Upper lobe of right lung (tissue), 1 donor: ENCODE measurements around the gene RAB40C. TPM values are rescaled to one million over a fixed set of nuclear protein-coding genes. Genes with fewer than 3 reads are reported as not detected.

ENCODE experiments used
- ATAC-seq: fragments of 200-7000 bp; cut with Tn5 transposase; one replicate; pipeline ENCODE4 v1.9.1; 2020; ENCODE audit warnings: mild to moderate bottlenecking, moderate library complexity
- DNase-seq: peaks from one replicate; pipeline ENCODE4 v3.0.0-alpha.2; 2020
- H3K27ac ChIP-seq: fragments of 200-600 bp; one replicate; pipeline ENCODE4 v1.8.0; 2022
- H3K27me3 ChIP-seq: fragments of 200-600 bp; one replicate; pipeline ENCODE4 v1.8.0; 2022; ENCODE audit warnings: mild to moderate bottlenecking
- H3K36me3 ChIP-seq: fragments of 200-600 bp; one replicate; pipeline ENCODE4 v1.8.0; 2022
- H3K4me1 ChIP-seq: fragments of 200-600 bp; one replicate; pipeline ENCODE4 v1.8.0; 2022
- H3K4me3 ChIP-seq: fragments of 200-600 bp; one replicate; pipeline ENCODE4 v1.8.0; 2022; ENCODE audit warnings: mild to moderate bottlenecking
- H3K9me3 ChIP-seq: fragments of 200-600 bp; one replicate; pipeline ENCODE4 v1.8.0; 2022
- CTCF ChIP-seq: fragments of 200-600 bp; IDR thresholded peaks from one replicate; pipeline ENCODE4 v1.8.0; 2022; ENCODE audit warnings: antibody characterized with exemption
- intact Hi-C: fragments of 100-400 bp; cut with DNase I; formaldehyde crosslinking; loops from one replicate; pipeline ENCODE4 v1.11.0; 2022
- total RNA-seq: library from RNA; stranded (reverse); fragmentation: NEBNext Ultra II Directional; extraction: Animal tissue kit (Norgen Biotek cat#: 25700); gene quantifications from one replicate; pipeline ENCODE4 v1.2.1, GENCODE V29; 2021
- donor health status: DM: no; HTN: yes; CAD: no; lungs with severe emphysema.

The RAB40C gene
- total RNA-seq, 1 donor from 2014 or later, result 47.6 TPM

- peaks cover 14% of the 10 kb centered on the region for H3K4me1 ChIP-seq
- H3K4me3 ChIP-seq, result no peak overlapping the region
- DNase-seq (no peak), ATAC-seq (no peak)
- TF ChIP-seq CTCF, result no peak
- no peaks in the 10 kb centered on the region for H3K9me3 ChIP-seq
- H3K27ac ChIP-seq, result no peak overlapping the region
- intact Hi-C loops, result no loop called here
- no peaks in the 10 kb centered on the region for H3K36me3 ChIP-seq
- no peaks in the 10 kb centered on the region for H3K27me3 ChIP-seq
These were observed 48.2 kb downstream of the RAB40C start for GRCh38 chr16:638034-638543.

- intact Hi-C loops, result no loop called here
- no peak overlapping the region for H3K27ac ChIP-seq
- peaks cover 17% of the 10 kb centered on the region for H3K4me1 ChIP-seq
- TF ChIP-seq CTCF, result no peak
- DNase-seq (no peak), ATAC-seq (no peak)
- H3K9me3 ChIP-seq, result no peaks in the 10 kb centered on the region
- no peaks in the 10 kb centered on the region for H3K27me3 ChIP-seq
- no peaks in the 10 kb centered on the region for H3K36me3 ChIP-seq
- no peak overlapping the region for H3K4me3 ChIP-seq
These were observed 49.0 kb downstream of the RAB40C start for GRCh38 chr16:638836-639235.

GRCh38 chr16:640614-641013 is 50.7 kb downstream of the RAB40C start:
- no peak for ATAC-seq
- DNase-seq, result no peak
- TF ChIP-seq CTCF, result no peak
- no peaks in the 10 kb centered on the region for H3K36me3 ChIP-seq
- no peaks in the 10 kb centered on the region for H3K9me3 ChIP-seq
- H3K4me3 ChIP-seq, result no peak overlapping the region
- peaks cover 17% of the 10 kb centered on the region for H3K4me1 ChIP-seq
- H3K27ac ChIP-seq, result no peak overlapping the region
- H3K27me3 ChIP-seq, result no peaks in the 10 kb centered on the region
- intact Hi-C loops, result no loop called here

GRCh38 chr16:641326-642188 is 51.7 kb downstream of the RAB40C start, which contains the start of gene MCRIP2:
MCRIP2 (plus strand) TSS chr16:641828; CDS start chr16:641992, 164 bp downstream.
- peak within 1 kb of the TSS; percentile 71 for H3K4me3 ChIP-seq
- no peak for TF ChIP-seq CTCF
- H3K27me3 ChIP-seq, result no peaks in the 10 kb centered on the region
- DNase-seq (peak; percentile 96), ATAC-seq (peak; percentile 75)
- peaks cover 25% of the 10 kb centered on the region for H3K4me1 ChIP-seq
- no peaks in the 10 kb centered on the region for H3K9me3 ChIP-seq
- H3K36me3 ChIP-seq, result no peaks in the 10 kb centered on the region
- intact Hi-C loops, result no loop called here
- peak within 1 kb of the TSS; percentile 76 for H3K27ac ChIP-seq

GRCh38 chr16:642189-643049 is 52.6 kb downstream of the RAB40C start:
- H3K4me1 ChIP-seq, result peaks cover 26% of the 10 kb centered on the region
- DNase-seq, result peak; percentile 92
- no peaks in the 10 kb centered on the region for H3K36me3 ChIP-seq
- peak overlapping the region; percentile 71 for H3K4me3 ChIP-seq
- H3K27ac ChIP-seq, result peak overlapping the region; percentile 76
- H3K9me3 ChIP-seq, result no peaks in the 10 kb centered on the region
- peak; percentile 73 for ATAC-seq
- intact Hi-C loops, result no loop called here
- no peak for TF ChIP-seq CTCF
- H3K27me3 ChIP-seq, result no peaks in the 10 kb centered on the region
